Measurements from ENCODE around the gene ZNF358. TPM values are rescaled to one million over a fixed set of nuclear protein-coding genes. Genes with fewer than 3 reads are reported as not detected.

Gene ZNF358
- total RNA-seq, 1 experiment from 2014 or later, result 30.2 TPM

DNA sequence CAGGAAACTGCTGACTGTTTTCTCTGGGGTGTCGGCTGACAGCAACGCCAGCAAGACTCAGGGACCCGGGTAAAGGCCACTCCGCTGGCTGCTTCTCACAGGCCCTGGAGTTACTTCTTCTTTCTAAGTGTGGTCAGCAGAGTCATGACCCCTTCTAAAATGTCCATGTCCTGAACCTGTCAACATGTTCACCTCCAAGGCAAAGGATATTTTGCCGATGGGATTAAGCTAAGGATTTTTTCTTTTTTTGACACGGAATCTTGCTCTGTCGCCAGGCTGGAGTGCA is 35.0 kb upstream of the ZNF358 start:
- ChIA-PET CTCF (no interaction called here), POLR2A (no interaction called here)
- no peaks in the 10 kb centered on the region for H3K9me3 ChIP-seq (ENCODE audit: control insufficient read depth, insufficient read depth, low read depth, low read length)
- H3K4me3 ChIP-seq (ENCODE audit: low read depth in 2 of 2, low read length in 2 of 2), result no peak overlapping the region
- intact Hi-C loops (cut with micrococcal nuclease; ENCODE audit: unreplicated experiment), result no loop called here
- ATAC-seq (no peak), DNase-seq (ENCODE audit: low read depth, low spot score) (no peak)
- H3K27ac ChIP-seq (ENCODE audit: low read length), result no peak overlapping the region
- no peaks in the 10 kb centered on the region for H3K36me3 ChIP-seq (ENCODE audit: control insufficient read depth, insufficient read depth, low read length)
- in situ Hi-C loops (cut with HindIII; ENCODE audit: low pct_unique_long_range_greater_than_20kb, low sequenced_read_pairs), result no loop called here
- BruUV-seq (replicated peaks), result no TSS peak
- no peaks in the 10 kb centered on the region for H3K27me3 ChIP-seq (ENCODE audit: control insufficient read depth, insufficient read depth, low read length)
- no peaks in the 10 kb centered on the region for H3K4me1 ChIP-seq (ENCODE audit: control insufficient read depth, insufficient read depth, low read length)
- TF ChIP-seq SIN3A (IDR thresholded peaks at IDR 0.05; ENCODE audit: borderline replicate concordance, insufficient read depth, low read depth, low read length), result no peak
- no peak for TF ChIP-seq POLR2AphosphoS5 (IDR thresholded peaks at IDR 0.05; ENCODE audit: low read depth, low read length)
- TF ChIP-seq, protein P1, sequence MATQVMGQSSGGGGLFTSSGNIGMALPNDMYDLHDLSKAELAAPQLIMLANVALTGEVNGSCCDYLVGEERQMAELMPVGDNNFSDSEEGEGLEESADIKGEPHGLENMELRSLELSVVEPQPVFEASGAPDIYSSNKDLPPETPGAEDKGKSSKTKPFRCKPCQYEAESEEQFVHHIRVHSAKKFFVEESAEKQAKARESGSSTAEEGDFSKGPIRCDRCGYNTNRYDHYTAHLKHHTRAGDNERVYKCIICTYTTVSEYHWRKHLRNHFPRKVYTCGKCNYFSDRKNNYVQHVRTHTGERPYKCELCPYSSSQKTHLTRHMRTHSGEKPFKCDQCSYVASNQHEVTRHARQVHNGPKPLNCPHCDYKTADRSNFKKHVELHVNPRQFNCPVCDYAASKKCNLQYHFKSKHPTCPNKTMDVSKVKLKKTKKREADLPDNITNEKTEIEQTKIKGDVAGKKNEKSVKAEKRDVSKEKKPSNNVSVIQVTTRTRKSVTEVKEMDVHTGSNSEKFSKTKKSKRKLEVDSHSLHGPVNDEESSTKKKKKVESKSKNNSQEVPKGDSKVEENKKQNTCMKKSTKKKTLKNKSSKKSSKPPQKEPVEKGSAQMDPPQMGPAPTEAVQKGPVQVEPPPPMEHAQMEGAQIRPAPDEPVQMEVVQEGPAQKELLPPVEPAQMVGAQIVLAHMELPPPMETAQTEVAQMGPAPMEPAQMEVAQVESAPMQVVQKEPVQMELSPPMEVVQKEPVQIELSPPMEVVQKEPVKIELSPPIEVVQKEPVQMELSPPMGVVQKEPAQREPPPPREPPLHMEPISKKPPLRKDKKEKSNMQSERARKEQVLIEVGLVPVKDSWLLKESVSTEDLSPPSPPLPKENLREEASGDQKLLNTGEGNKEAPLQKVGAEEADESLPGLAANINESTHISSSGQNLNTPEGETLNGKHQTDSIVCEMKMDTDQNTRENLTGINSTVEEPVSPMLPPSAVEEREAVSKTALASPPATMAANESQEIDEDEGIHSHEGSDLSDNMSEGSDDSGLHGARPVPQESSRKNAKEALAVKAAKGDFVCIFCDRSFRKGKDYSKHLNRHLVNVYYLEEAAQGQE (IDR thresholded peaks at IDR 0.05; ENCODE audit: insufficient read depth in 1 of 2, low read depth in 2 of 2, low read length in 1 of 2), result no peak
- TF ChIP-seq, protein P2, sequence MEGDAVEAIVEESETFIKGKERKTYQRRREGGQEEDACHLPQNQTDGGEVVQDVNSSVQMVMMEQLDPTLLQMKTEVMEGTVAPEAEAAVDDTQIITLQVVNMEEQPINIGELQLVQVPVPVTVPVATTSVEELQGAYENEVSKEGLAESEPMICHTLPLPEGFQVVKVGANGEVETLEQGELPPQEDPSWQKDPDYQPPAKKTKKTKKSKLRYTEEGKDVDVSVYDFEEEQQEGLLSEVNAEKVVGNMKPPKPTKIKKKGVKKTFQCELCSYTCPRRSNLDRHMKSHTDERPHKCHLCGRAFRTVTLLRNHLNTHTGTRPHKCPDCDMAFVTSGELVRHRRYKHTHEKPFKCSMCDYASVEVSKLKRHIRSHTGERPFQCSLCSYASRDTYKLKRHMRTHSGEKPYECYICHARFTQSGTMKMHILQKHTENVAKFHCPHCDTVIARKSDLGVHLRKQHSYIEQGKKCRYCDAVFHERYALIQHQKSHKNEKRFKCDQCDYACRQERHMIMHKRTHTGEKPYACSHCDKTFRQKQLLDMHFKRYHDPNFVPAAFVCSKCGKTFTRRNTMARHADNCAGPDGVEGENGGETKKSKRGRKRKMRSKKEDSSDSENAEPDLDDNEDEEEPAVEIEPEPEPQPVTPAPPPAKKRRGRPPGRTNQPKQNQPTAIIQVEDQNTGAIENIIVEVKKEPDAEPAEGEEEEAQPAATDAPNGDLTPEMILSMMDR (IDR thresholded peaks at IDR 0.05), result no peak
- no peak for TF ChIP-seq TCF7L2 (IDR thresholded peaks at IDR 0.05; ENCODE audit: low read depth, low read length)

DNA sequence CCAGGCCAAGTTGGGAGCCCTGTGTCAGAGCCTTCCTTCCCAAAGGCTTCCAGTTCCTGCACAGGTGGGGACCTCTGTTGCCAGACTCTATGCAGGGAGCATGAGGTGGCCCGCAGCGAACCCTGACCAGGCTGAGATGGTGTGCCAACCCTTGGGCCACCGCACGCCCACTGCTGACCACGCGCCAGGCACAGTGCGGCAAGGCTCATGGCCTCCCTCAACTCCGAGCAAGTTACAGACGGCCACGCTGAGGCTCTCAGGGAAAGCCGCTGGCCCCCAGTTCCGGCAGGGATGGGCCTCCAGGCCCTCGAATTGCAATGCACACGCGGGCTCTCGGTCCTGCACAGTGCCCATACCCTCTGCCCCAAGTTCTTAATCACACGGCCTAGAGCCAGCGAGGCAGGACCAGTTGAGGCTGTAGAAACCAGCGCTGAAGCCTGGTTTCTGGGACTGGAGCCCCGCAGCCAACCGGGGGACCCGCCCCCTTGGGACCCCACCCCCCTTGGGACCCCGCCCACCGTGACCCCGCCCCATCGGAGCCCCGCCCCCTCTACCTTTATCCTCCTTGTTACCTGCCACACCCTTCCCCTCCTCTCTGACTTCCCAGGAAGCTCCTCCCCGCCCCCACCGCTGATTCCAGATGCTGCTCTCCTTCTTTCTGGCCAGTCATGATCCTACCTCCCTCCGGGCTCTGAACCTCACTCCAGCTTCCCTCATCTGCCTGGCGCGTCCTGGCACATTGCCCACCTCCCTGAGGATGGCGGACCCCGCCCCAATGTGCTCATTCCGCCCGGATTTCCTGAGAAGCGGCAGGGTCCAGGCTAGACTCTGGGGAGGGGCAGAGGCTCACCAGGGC is 33.1 kb upstream of the ZNF358 start:
- ATAC-seq, result 0 out of 2 replicates have a peak, but pooled peaks have one; percentile 24
- Histone ChIP-seq H3K27ac (ENCODE audit: low read length) (no peak overlapping the region), H3K9me3 (ENCODE audit: control insufficient read depth, insufficient read depth, low read depth, low read length) (no peaks in the 10 kb centered on the region), H3K4me1 (ENCODE audit: control insufficient read depth, insufficient read depth, low read length) (no peaks in the 10 kb centered on the region), H3K27me3 (ENCODE audit: control insufficient read depth, insufficient read depth, low read length) (no peaks in the 10 kb centered on the region), H3K36me3 (ENCODE audit: control insufficient read depth, insufficient read depth, low read length) (no peaks in the 10 kb centered on the region), H3K4me3 (ENCODE audit: low read depth in 2 of 2, low read length in 2 of 2) (no peak overlapping the region)
- ChIA-PET CTCF (no interaction called here), POLR2A (no interaction called here)
- TF ChIP-seq, protein P1 (IDR thresholded peaks at IDR 0.05; ENCODE audit: insufficient read depth in 1 of 2, low read depth in 2 of 2, low read length in 1 of 2), result no peak
- no peak for TF ChIP-seq SIN3A (IDR thresholded peaks at IDR 0.05; ENCODE audit: borderline replicate concordance, insufficient read depth, low read depth, low read length)
- TF ChIP-seq POLR2AphosphoS5 (IDR thresholded peaks at IDR 0.05; ENCODE audit: low read depth, low read length), result no peak
- TF ChIP-seq, protein P2 (IDR thresholded peaks at IDR 0.05), result no peak
- no peak for TF ChIP-seq TCF7L2 (IDR thresholded peaks at IDR 0.05; ENCODE audit: low read depth, low read length)
- no peak for DNase-seq (ENCODE audit: low read depth, low spot score)
- in situ Hi-C loops (cut with HindIII; ENCODE audit: low pct_unique_long_range_greater_than_20kb, low sequenced_read_pairs), result no loop called here
- BruUV-seq (replicated peaks), result no TSS peak
- intact Hi-C loops (cut with micrococcal nuclease; ENCODE audit: unreplicated experiment), result no loop called here

Data from Panc1 (cell line).